SK-N-SH (cell line): ENCODE measurements around the gene GAS7. TPM values are rescaled to one million over a fixed set of nuclear protein-coding genes. Genes with fewer than 3 reads are reported as not detected.

Source experiments
- CTCF ChIA-PET: fragments of 300-600, 350-600 bp; formaldehyde crosslinking; extraction: SDS; loops from one replicate; lab custom pipeline; 2021; lab: Yijun Ruan, JAX
- POLR2A ChIA-PET: fragments of 350-600 bp; sonication (Branson Sonifier 250); formaldehyde crosslinking; extraction: SDS; loops from one replicate; lab custom pipeline; 2020; ENCODE audit warnings: antibody characterized with exemption, inconsistent platforms; lab: Yijun Ruan, JAX
- DNase-seq: peaks from one replicate; pipeline ENCODE4 v3.0.0; 2012
- H2AFZ ChIP-seq: fragments of 200-600 bp; sonication (generic); 2 replicates; pipeline ENCODE4 v1.8.1; 2016; ENCODE audit warnings: antibody characterized with exemption, mild to moderate bottlenecking, low read depth
- H3F3A ChIP-seq: fragments of 200-600 bp; sonication (generic); replicated peaks from 2 replicates; pipeline ENCODE3; 2016; ENCODE audit warnings: antibody characterized with exemption, mild to moderate bottlenecking; ENCODE audit not compliant: insufficient read depth
- H3K27ac ChIP-seq, 2 experiments: fragments of 200-500 bp in 1 of 2; fragments of 200-600 bp in 1 of 2; sonication (Bioruptor generic) in 1 of 2; sonication (generic), shearing (Covaris generic) in 1 of 2; 2 replicates each; pipeline versions ENCODE4 v1.5.1 to v1.6.1; 2014 to 2016; ENCODE audit warnings: low read depth in 2 of 2, inconsistent platforms in 1 of 2, low read length in 1 of 2, mild to moderate bottlenecking in 1 of 2, mixed read lengths in 1 of 2
- H3K27me3 ChIP-seq: fragments of 200-600 bp; sonication (generic), shearing (Covaris generic); 2 replicates; pipeline ENCODE4 v1.6.1; 2016; ENCODE audit warnings: mixed run types; ENCODE audit not compliant: insufficient read depth
- H3K36me3 ChIP-seq, 2 experiments: fragments of 200-500 bp in 1 of 2; fragments of 200-600 bp in 1 of 2; sonication (Bioruptor generic) in 1 of 2; sonication (generic) in 1 of 2; replicated peaks in 1 of 2; 2 replicates each; pipeline versions ENCODE3 to v1.5.1; 2014 to 2016; ENCODE audit warnings: low read length in 1 of 2, mild to moderate bottlenecking in 1 of 2; ENCODE audit not compliant: insufficient read depth in 2 of 2, control insufficient read depth in 1 of 2
- H3K4me1 ChIP-seq, 2 experiments: fragments of 200-500 bp in 1 of 2; fragments of 200-600 bp in 1 of 2; sonication (Bioruptor generic) in 1 of 2; sonication (generic), shearing (Covaris generic) in 1 of 2; 2 replicates each; pipeline versions ENCODE4 v1.5.1 to v1.6.1; 2014 to 2016; ENCODE audit warnings: low read depth in 1 of 2, low read length in 1 of 2, mixed run types in 1 of 2; ENCODE audit not compliant: insufficient read depth in 2 of 2, control insufficient read depth in 1 of 2
- H3K4me2 ChIP-seq: fragments of 200-600 bp; sonication (generic), shearing (Covaris generic); 2 replicates; pipeline ENCODE4 v1.6.1; 2017; ENCODE audit warnings: mixed run types
- H3K4me3 ChIP-seq, 2 experiments: fragments of 200-500 bp in 1 of 2; fragments of 200-600 bp in 1 of 2; sonication (Bioruptor generic) in 1 of 2; sonication (generic), shearing (Covaris generic) in 1 of 2; 2 replicates each; pipeline versions ENCODE4 v1.5.1 to v1.8.1; 2014 to 2016; ENCODE audit warnings: low read depth in 2 of 2, inconsistent platforms in 1 of 2, low read length in 1 of 2, mild to moderate bottlenecking in 1 of 2, mixed read lengths in 1 of 2, moderate library complexity in 1 of 2
- H3K79me2 ChIP-seq: fragments of 200-600 bp; sonication (generic); 2 replicates; pipeline ENCODE4 v1.8.1; 2017; ENCODE audit warnings: mild to moderate bottlenecking; ENCODE audit not compliant: insufficient read depth
- H3K9ac ChIP-seq: fragments of 200-600 bp; sonication (generic); 2 replicates; pipeline ENCODE4 v1.6.1; 2017; ENCODE audit warnings: mixed run types
- H3K9me2 ChIP-seq: fragments of 200-600 bp; sonication (generic); 2 replicates; pipeline ENCODE4 v1.6.1; 2017; ENCODE audit warnings: mixed run types
- H3K9me3 ChIP-seq: fragments of 200-600 bp; sonication (generic); 2 replicates; pipeline ENCODE4 v1.6.1; 2017; ENCODE audit warnings: mixed run types, mild to moderate bottlenecking, moderate library complexity
- H4K20me1 ChIP-seq: fragments of 200-600 bp; sonication (generic); 2 replicates; pipeline ENCODE4 v1.6.1; 2017; ENCODE audit warnings: mild to moderate bottlenecking, mixed run types; ENCODE audit not compliant: insufficient read depth
- ELF1 ChIP-seq: IDR thresholded peaks from 2 replicates; pipeline ENCODE4 v1.4.0; 2012
- EP300 ChIP-seq, 2 experiments: IDR thresholded peaks; 2 replicates each; pipeline versions ENCODE4 v1.4.0 to v1.6.1; 2012; ENCODE audit warnings: borderline replicate concordance in 1 of 2, low read depth in 1 of 2, low read length in 1 of 2
- FOSL2 ChIP-seq: IDR thresholded peaks from 2 replicates; pipeline ENCODE4 v1.4.0; 2012; ENCODE audit warnings: low read depth, mild to moderate bottlenecking, moderate library complexity, borderline replicate concordance
- JUND ChIP-seq: IDR thresholded peaks from 2 replicates; pipeline ENCODE4 v1.4.0; 2012
- MEF2A ChIP-seq: IDR thresholded peaks from 2 replicates; pipeline ENCODE4 v1.4.0; 2012; ENCODE audit warnings: low read depth, borderline replicate concordance
- MXI1 ChIP-seq: IDR thresholded peaks from 2 replicates; pipeline ENCODE4 v1.6.1; 2012; ENCODE audit warnings: mild to moderate bottlenecking, low read depth, low read length, improper control_type of control experiment
- RCOR1 ChIP-seq: fragments of 150-350 bp; IDR thresholded peaks from 2 replicates; pipeline ENCODE4 v1.6.1; 2017; ENCODE audit warnings: antibody characterized with exemption, low read length
- SIN3A ChIP-seq: IDR thresholded peaks from 2 replicates; pipeline ENCODE4 v1.6.1; 2012; ENCODE audit warnings: low read depth, mild to moderate bottlenecking, low read length, moderate library complexity, borderline replicate concordance
- TAF1 ChIP-seq: IDR thresholded peaks from 2 replicates; pipeline ENCODE4 v1.6.1; 2012; ENCODE audit warnings: low read depth, mild to moderate bottlenecking, low read length, moderate library complexity, borderline replicate concordance
- WGBS: methylation state at CpG from one replicate; pipeline ENCODE4 v1.1.6; 2017; ENCODE audit warnings: low lambda C conversion rate; 5-methylcytosine and 5-hydroxymethylcytosine counted together
- polyA plus RNA-seq, 3 experiments: library from polyadenylated mRNA; depleted of rRNA; stranded (reverse); fragments of >200 nt; gene quantifications; 2 replicates each; pipeline ENCODE4 v1.2.3, GENCODE V29; 2012
- TF ChIP-seq, protein P1 (sequence below): IDR thresholded peaks from 2 replicates; pipeline ENCODE4 v1.4.0; 2012; ENCODE audit warnings: low read depth
- TF ChIP-seq, protein P2 (sequence below): fragments of 150-350 bp; IDR thresholded peaks from 2 replicates; pipeline ENCODE4 v1.6.1; 2017; ENCODE audit warnings: antibody characterized with exemption, low read length, low read depth, borderline replicate concordance
- TF ChIP-seq, protein P3 (sequence below): IDR thresholded peaks from 2 replicates; pipeline ENCODE4 v1.4.0; 2012; ENCODE audit warnings: low read depth, borderline replicate concordance
- TF ChIP-seq, protein P4 (sequence below): fragments of 200-600 bp; sonication (generic); IDR thresholded peaks from 2 replicates; pipeline ENCODE4 v1.6.1; 2017; ENCODE audit warnings: antibody characterized with exemption, mild to moderate bottlenecking, moderate library complexity

The GAS7 gene
- polyA plus RNA-seq, 1 of the 3 experiments (the other 2 are of a cell fraction) = 0.12 TPM

DNA sequence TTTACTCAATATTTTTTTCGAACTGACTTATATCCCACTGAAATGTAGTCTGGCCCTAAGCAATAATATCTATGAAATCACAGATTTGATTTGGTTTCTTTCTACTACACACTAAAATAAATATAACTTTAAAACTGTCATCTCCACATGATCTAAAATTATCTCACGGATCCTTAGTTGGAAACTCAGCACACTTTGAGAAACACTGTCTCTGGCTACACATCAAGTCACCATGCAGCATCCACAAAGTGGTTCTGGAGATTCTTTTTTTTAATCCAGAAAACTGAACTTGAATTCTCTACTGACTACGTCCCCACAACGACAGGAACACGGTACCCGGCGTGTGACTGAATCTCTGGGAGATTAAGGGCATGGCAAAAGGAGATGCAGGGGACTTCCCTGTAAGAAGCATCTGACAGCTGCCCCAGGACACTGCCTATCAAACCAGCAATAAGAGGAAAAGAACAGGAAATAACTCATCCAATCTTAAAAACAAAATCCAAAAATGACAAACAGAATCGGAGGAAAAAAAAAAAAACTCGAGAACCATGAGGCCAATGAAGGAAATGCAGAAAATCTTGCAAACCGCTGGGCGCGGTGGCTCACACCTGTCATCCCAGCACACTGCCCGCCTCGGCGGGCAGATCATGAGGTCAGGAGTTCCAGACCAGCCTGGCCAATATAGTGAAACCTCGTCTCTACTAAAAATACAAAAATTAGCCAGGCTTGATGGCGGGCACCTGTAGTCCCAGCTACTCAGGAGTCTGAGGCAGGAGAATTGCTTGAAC is 152.3 kb downstream of the GAS7 start (continued):
- TF ChIP-seq, protein P1, sequence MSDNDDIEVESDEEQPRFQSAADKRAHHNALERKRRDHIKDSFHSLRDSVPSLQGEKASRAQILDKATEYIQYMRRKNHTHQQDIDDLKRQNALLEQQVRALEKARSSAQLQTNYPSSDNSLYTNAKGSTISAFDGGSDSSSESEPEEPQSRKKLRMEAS = no peak
- TF ChIP-seq TAF1 (no peak), MEF2A (no peak), RCOR1 (no peak)
- TF ChIP-seq, protein P2, sequence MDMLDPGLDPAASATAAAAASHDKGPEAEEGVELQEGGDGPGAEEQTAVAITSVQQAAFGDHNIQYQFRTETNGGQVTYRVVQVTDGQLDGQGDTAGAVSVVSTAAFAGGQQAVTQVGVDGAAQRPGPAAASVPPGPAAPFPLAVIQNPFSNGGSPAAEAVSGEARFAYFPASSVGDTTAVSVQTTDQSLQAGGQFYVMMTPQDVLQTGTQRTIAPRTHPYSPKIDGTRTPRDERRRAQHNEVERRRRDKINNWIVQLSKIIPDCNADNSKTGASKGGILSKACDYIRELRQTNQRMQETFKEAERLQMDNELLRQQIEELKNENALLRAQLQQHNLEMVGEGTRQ = no peak

DNA sequence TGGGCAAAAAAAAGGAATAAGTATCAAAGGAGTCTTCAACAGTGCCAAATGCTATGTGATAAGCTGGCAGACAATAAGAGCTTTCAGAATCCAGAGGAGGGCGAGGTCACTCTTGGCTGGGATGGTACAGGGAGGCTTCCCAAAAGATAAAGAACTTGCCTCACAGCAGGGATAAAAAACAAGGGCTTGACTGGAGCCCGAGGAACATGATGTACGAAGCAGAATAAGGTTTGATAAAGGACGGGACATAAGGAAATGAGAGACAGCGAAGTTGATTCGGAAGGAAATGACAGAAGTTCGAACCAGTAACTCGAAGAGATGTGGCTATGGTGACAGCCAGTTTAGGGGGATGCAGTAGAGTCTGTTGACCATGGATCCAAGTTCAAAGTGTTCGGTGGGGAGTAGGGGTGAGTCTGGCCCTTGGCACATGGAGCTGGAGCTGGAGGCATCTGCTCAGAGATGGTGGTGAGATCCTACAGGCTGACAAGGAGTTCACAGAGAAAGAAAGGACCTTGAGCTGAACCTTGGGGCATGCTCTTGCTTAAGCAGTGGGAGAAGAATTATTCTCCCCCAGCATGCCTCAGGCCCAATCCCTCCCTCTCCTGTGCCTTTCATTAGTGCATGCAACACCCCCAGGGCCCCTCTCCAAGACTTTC is 155.7 kb downstream of the GAS7 start:
- no peak overlapping the region for H3K9ac ChIP-seq
- H3K9me3 ChIP-seq = no peaks in the 10 kb centered on the region
- H3K9me2 ChIP-seq = no peaks in the 10 kb centered on the region
- H4K20me1 ChIP-seq = no peaks in the 10 kb centered on the region
- H3K4me1 ChIP-seq = no peaks in the 10 kb centered on the region
- no peaks in the 10 kb centered on the region for H3K36me3 ChIP-seq
- DNase-seq = no peak
- ChIA-PET CTCF (interaction anchor here (1.2 kb wide), 1 partner anchor 16 kb away, joined by 3 read pairs; no protein-coding TSS in a partner anchor), POLR2A (no interaction called here)
- H3K27ac ChIP-seq = no peak overlapping the region
- H3K4me2 ChIP-seq = no peak overlapping the region
- H3F3A ChIP-seq = no peaks in the 10 kb centered on the region
- WGBS = 33% methylated on average over 9 of the region's 9 CpGs
- H3K4me3 ChIP-seq = no peak overlapping the region
- no peaks in the 10 kb centered on the region for H3K79me2 ChIP-seq
- TF ChIP-seq JUND = no peak
- TF ChIP-seq, protein P3, sequence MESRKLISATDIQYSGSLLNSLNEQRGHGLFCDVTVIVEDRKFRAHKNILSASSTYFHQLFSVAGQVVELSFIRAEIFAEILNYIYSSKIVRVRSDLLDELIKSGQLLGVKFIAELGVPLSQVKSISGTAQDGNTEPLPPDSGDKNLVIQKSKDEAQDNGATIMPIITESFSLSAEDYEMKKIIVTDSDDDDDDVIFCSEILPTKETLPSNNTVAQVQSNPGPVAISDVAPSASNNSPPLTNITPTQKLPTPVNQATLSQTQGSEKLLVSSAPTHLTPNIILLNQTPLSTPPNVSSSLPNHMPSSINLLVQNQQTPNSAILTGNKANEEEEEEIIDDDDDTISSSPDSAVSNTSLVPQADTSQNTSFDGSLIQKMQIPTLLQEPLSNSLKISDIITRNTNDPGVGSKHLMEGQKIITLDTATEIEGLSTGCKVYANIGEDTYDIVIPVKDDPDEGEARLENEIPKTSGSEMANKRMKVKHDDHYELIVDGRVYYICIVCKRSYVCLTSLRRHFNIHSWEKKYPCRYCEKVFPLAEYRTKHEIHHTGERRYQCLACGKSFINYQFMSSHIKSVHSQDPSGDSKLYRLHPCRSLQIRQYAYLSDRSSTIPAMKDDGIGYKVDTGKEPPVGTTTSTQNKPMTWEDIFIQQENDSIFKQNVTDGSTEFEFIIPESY = no peak
- H2AFZ ChIP-seq = no peak overlapping the region
- H3K27me3 ChIP-seq = peaks cover 4% of the 10 kb centered on the region; the same call in 1 of the 2 replicates

DNA sequence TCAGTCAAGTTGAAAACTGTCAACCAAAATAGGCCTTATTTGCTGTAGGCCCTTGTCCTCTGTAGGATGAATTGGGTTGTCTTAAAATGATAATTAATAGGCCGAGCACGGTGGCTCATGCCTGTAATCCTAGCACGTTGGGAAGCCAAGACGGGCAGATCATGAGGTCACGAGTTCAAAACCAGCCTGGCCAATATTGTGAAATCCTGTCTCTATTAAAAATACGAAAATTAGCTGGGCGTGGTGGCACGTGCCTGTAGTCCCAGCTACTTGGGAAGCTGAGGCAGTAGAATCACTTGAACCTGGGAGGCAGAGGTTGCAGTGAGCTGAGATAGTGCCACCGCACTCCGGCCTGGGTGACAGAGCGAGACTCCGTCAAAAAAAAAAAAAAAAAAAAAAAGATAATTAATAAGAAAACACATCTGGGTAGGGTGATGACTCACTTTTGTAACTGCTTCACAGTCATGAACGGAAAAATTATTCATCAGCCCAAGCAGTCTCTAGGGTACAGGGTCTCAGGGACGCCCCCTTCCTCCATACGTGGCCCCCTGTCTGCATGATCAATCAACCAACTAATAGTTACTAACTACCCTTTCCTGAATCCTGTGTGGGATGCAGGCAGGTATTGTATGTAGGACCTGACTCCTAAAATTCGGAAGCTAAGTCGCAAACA is 156.4 kb downstream of the GAS7 start:
- no peak overlapping the region for H3K9ac ChIP-seq
- TF ChIP-seq, protein P2 = no peak
- TF ChIP-seq SIN3A = no peak
- no peak for TF ChIP-seq MEF2A
- TF ChIP-seq, protein P4, sequence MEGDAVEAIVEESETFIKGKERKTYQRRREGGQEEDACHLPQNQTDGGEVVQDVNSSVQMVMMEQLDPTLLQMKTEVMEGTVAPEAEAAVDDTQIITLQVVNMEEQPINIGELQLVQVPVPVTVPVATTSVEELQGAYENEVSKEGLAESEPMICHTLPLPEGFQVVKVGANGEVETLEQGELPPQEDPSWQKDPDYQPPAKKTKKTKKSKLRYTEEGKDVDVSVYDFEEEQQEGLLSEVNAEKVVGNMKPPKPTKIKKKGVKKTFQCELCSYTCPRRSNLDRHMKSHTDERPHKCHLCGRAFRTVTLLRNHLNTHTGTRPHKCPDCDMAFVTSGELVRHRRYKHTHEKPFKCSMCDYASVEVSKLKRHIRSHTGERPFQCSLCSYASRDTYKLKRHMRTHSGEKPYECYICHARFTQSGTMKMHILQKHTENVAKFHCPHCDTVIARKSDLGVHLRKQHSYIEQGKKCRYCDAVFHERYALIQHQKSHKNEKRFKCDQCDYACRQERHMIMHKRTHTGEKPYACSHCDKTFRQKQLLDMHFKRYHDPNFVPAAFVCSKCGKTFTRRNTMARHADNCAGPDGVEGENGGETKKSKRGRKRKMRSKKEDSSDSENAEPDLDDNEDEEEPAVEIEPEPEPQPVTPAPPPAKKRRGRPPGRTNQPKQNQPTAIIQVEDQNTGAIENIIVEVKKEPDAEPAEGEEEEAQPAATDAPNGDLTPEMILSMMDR = no peak
- no peak for TF ChIP-seq ELF1
- TF ChIP-seq, protein P1 = no peak
- no peak for TF ChIP-seq TAF1
- no peak for TF ChIP-seq MXI1
- TF ChIP-seq EP300 (IDR thresholded peaks at IDR 0.05; ENCODE audit: borderline replicate concordance in 1 of 2, low read depth in 1 of 2, low read length in 1 of 2) = no peak
- TF ChIP-seq FOSL2 = no peak
- TF ChIP-seq, all 33 proteins: peak for 0
- ChIA-PET POLR2A (no interaction called here), CTCF (no interaction called here)
- Histone ChIP-seq H3K36me3 (no peaks in the 10 kb centered on the region), H3K9me3 (no peaks in the 10 kb centered on the region), H3K27ac (no peak overlapping the region), H3K27me3 (peaks cover 4% of the 10 kb centered on the region; the same call in 1 of the 2 replicates), H3K4me1 (no peaks in the 10 kb centered on the region), H3K79me2 (no peaks in the 10 kb centered on the region), H3K9me2 (no peaks in the 10 kb centered on the region), H4K20me1 (no peaks in the 10 kb centered on the region), H3F3A (no peaks in the 10 kb centered on the region), H2AFZ (no peak overlapping the region), H3K4me2 (no peak overlapping the region), H3K4me3 (no peak overlapping the region)
- no peak for DNase-seq
- WGBS = 49% methylated on average over 17 of the region's 17 CpGs
